CD4-positive, alpha-beta T cell (primary cell): Measurements from ENCODE around the gene GPR160. TPM values are rescaled to one million over a fixed set of nuclear protein-coding genes. Genes with fewer than 3 reads are reported as not detected.

ENCODE experiments used
- ATAC-seq: fragments of 200-7000 bp; cut with Tn5 transposase; one replicate; pipeline ENCODE4 v1.10.0; 2022; ENCODE audit warnings: mild to moderate bottlenecking; ENCODE audit not compliant: poor library complexity
- CTCF ChIA-PET: fragments of 350-600 bp; sonication (Branson Sonifier 250); formaldehyde crosslinking; loops from one replicate; lab custom pipeline; 2021; ENCODE audit warnings: antibody characterized with exemption, inconsistent platforms; lab: Charles Lee
- POLR2A ChIA-PET: fragments of 350-600 bp; sonication (Branson Sonifier 250); formaldehyde crosslinking; loops from one replicate; lab custom pipeline; 2021; ENCODE audit warnings: antibody characterized with exemption, inconsistent platforms; lab: Charles Lee
- DNase-seq, 14 experiments: peaks; one replicate each; pipeline ENCODE4 v3.0.0-alpha.2; 2013 to 2020; ENCODE audit warnings: mixed read lengths in 2 of 14
- H3K27ac ChIP-seq, 2 donors: one replicate each; pipeline versions ENCODE4 v1.5.1 to v1.7.0; 2013; ENCODE audit warnings: low read length in 2 of 2, low read depth in 1 of 2, mild to moderate bottlenecking in 1 of 2
- H3K27me3 ChIP-seq, 2 experiments: 1 replicate in 1 of 2; 2 replicates in 1 of 2; pipeline versions ENCODE4 v1.6.1 to v1.7.0; 2013; ENCODE audit warnings: low read length in 2 of 2, control low read depth in 1 of 2, mild to moderate bottlenecking in 1 of 2, moderate library complexity in 1 of 2; ENCODE audit not compliant: insufficient read depth in 2 of 2, control insufficient read depth in 1 of 2
- H3K36me3 ChIP-seq: one replicate; pipeline ENCODE4 v1.6.1; 2013; ENCODE audit warnings: low read length, control low read depth; ENCODE audit not compliant: insufficient read depth
- H3K4me1 ChIP-seq: one replicate; pipeline ENCODE4 v1.6.1; 2013; ENCODE audit warnings: low read length, control low read depth; ENCODE audit not compliant: insufficient read depth
- H3K4me3 ChIP-seq: one replicate; pipeline ENCODE4 v1.5.1; 2013; ENCODE audit warnings: mild to moderate bottlenecking, low read length, moderate library complexity
- H3K9me3 ChIP-seq, 2 experiments: 1 replicate in 1 of 2; 2 replicates in 1 of 2; pipeline versions ENCODE4 v1.6.1 to v1.7.0; 2013; ENCODE audit warnings: low read length in 2 of 2, mild to moderate bottlenecking in 2 of 2, control low read depth in 1 of 2, moderate library complexity in 1 of 2; ENCODE audit not compliant: control insufficient read depth in 1 of 2, insufficient read depth in 1 of 2
- H3K27ac Mint-ChIP-seq: one replicate; pipeline ENCODE4 v1.8.0; 2020; ENCODE audit warnings: mixed read lengths
- H3K27me3 Mint-ChIP-seq: one replicate; pipeline ENCODE4 v1.8.0; 2021; ENCODE audit warnings: mixed read lengths
- H3K36me3 Mint-ChIP-seq: one replicate; pipeline ENCODE4 v1.8.0; 2021; ENCODE audit warnings: low read depth, mixed read lengths
- H3K4me1 Mint-ChIP-seq: one replicate; pipeline ENCODE4 v1.8.0; 2021; ENCODE audit warnings: low read depth, mixed read lengths
- H3K4me3 Mint-ChIP-seq: one replicate; pipeline ENCODE4 v1.8.0; 2020; ENCODE audit warnings: mild to moderate bottlenecking, mixed read lengths
- H3K9me3 Mint-ChIP-seq: one replicate; pipeline ENCODE4 v1.8.0; 2020; ENCODE audit warnings: mixed read lengths
- intact Hi-C, 2 experiments: fragments of 100-400 bp; cut with DNase I in 1 of 2; cut with micrococcal nuclease in 1 of 2; formaldehyde crosslinking; loops; one replicate each; pipeline versions ENCODE4 v1.15.1 to v1.9.0; 2023 to 2025; cut with DNase I, micrococcal nuclease
- total RNA-seq, 174 experiments: library from RNA in 2 of 174; stranded (reverse) in 2 of 174; gene quantifications; one replicate each; pipeline ENCODE4 v1.2.3 and lab custom pipeline; 2021 to 2026
- TF ChIP-seq, protein P1 (sequence below): fragments of 200-600 bp; IDR thresholded peaks from one replicate; pipeline ENCODE4 v1.8.0; 2022; ENCODE audit warnings: antibody characterized with exemption, mild to moderate bottlenecking

The GPR160 gene
- total RNA-seq, 2 experiments from 2014 or later, result 5.7 TPM

GRCh38 chr3:169998668-169999131 lies 39.1 kb upstream of the GPR160 start:
- Histone ChIP-seq H3K4me1 (peaks cover 14% of the 10 kb centered on the region), H3K27ac (no peak overlapping the region), H3K27me3 (no peaks in the 10 kb centered on the region), H3K9me3 (no peaks in the 10 kb centered on the region), H3K4me3 (no peak overlapping the region), H3K36me3 (peaks cover 16% of the 10 kb centered on the region)
- CTCF ChIA-PET, result no interaction called here
- Mint-ChIP-seq H3K4me3 (no peak overlapping the region), H3K27me3 (no peaks in the 10 kb centered on the region), H3K36me3 (peaks cover 41% of the 10 kb centered on the region), H3K9me3 (no peaks in the 10 kb centered on the region), H3K4me1 (peaks cover 24% of the 10 kb centered on the region), H3K27ac (peak overlapping the region; percentile 8)
- POLR2A ChIA-PET, result interaction anchor here (0.5 to 1.6 kb wide), 2 partner anchors 22 to 44 kb away, joined by 3 to 4 read pairs; no protein-coding TSS in a partner anchor
- no peak for ATAC-seq
- intact Hi-C loops, result no loop called here
- TF ChIP-seq, protein P1, sequence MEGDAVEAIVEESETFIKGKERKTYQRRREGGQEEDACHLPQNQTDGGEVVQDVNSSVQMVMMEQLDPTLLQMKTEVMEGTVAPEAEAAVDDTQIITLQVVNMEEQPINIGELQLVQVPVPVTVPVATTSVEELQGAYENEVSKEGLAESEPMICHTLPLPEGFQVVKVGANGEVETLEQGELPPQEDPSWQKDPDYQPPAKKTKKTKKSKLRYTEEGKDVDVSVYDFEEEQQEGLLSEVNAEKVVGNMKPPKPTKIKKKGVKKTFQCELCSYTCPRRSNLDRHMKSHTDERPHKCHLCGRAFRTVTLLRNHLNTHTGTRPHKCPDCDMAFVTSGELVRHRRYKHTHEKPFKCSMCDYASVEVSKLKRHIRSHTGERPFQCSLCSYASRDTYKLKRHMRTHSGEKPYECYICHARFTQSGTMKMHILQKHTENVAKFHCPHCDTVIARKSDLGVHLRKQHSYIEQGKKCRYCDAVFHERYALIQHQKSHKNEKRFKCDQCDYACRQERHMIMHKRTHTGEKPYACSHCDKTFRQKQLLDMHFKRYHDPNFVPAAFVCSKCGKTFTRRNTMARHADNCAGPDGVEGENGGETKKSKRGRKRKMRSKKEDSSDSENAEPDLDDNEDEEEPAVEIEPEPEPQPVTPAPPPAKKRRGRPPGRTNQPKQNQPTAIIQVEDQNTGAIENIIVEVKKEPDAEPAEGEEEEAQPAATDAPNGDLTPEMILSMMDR, result no peak
- DNase-seq, result peak in 2 of 14 experiments; percentile 13 to 26

DNA sequence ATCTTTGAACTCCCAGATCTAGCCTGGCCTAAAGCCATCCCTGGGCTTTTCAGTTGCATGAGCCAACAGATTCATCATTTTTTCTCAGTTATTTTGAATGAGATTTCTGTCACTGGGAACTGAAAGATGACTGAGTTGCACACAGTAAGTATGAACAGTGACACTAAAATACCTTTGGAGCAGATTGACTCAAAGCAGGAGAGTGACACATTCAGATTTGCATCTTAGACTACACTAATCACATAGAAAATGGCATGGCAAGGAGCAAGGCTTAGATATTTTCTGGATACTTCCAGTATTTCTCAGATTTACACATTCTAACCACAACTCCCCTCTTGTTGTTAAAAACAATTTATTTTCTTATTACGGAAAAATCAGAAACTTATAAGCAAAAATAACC lies 38.4 kb upstream of the GPR160 start:
- Mint-ChIP-seq H3K9me3 (no peaks in the 10 kb centered on the region), H3K27ac (no peak overlapping the region), H3K4me1 (peaks cover 32% of the 10 kb centered on the region), H3K36me3 (peaks cover 37% of the 10 kb centered on the region), H3K4me3 (no peak overlapping the region), H3K27me3 (no peaks in the 10 kb centered on the region)
- ATAC-seq (no peak), DNase-seq (no peak)
- H3K9me3 ChIP-seq, result no peaks in the 10 kb centered on the region
- H3K36me3 ChIP-seq, result peaks cover 9% of the 10 kb centered on the region
- TF ChIP-seq, protein P1, result no peak
- H3K27ac ChIP-seq, result no peak overlapping the region
- CTCF ChIA-PET, result interaction anchor here (1.0 kb wide), 1 partner anchor 113 kb away, joined by 3 read pairs; no protein-coding TSS in a partner anchor
- intact Hi-C loops, result no loop called here
- no peak overlapping the region for H3K4me3 ChIP-seq
- peaks cover 16% of the 10 kb centered on the region for H3K4me1 ChIP-seq
- H3K27me3 ChIP-seq, result no peaks in the 10 kb centered on the region
- POLR2A ChIA-PET, result interaction anchor here (1.6 kb wide), 1 partner anchor 21 kb away, joined by 4 read pairs; no protein-coding TSS in a partner anchor

- peaks cover 36% of the 10 kb centered on the region for H3K4me1 Mint-ChIP-seq
- no peak overlapping the region for H3K27ac Mint-ChIP-seq
- no peaks in the 10 kb centered on the region for H3K27me3 ChIP-seq
- H3K9me3 Mint-ChIP-seq, result no peaks in the 10 kb centered on the region
- no peak overlapping the region for H3K4me3 ChIP-seq
- ChIA-PET POLR2A (no interaction called here), CTCF (interaction anchor here (1.0 kb wide), 1 partner anchor 113 kb away, joined by 3 read pairs; no protein-coding TSS in a partner anchor)
- H3K27me3 Mint-ChIP-seq, result no peaks in the 10 kb centered on the region
- no peak overlapping the region for H3K27ac ChIP-seq
- no peak overlapping the region for H3K4me3 Mint-ChIP-seq
- peaks cover 32% of the 10 kb centered on the region for H3K36me3 Mint-ChIP-seq
- H3K4me1 ChIP-seq, result peaks cover 16% of the 10 kb centered on the region
- H3K9me3 ChIP-seq, result no peaks in the 10 kb centered on the region
- intact Hi-C loops, result no loop called here
- ATAC-seq (no peak), DNase-seq (no peak)
- TF ChIP-seq, protein P1, result no peak
- peaks cover 3% of the 10 kb centered on the region for H3K36me3 ChIP-seq
These were observed 37.7 kb upstream of the GPR160 start for GRCh38 chr3:170000051-170000450.
